GM12878 (cell line): Measurements from ENCODE around the gene ENDOG. TPM values are rescaled to one million over a fixed set of nuclear protein-coding genes. Genes with fewer than 3 reads are reported as not detected.

Source experiments
- ATAC-seq: fragments of 200-7000 bp; cut with Tn5 transposase; 3 replicates; pipeline ENCODE4 v1.9.1; 2020; ENCODE audit warnings: mild to moderate bottlenecking, moderate library complexity
- BruUV-seq: library from RNA; stranded (reverse); fragments of 400-500 nt; replicated peaks from 2 replicates; lab custom pipeline; 2021; lab: Mats Ljungman, UMichigan
- CTCF ChIA-PET: fragments of 300-600 bp; sonication (Branson Sonifier 250); formaldehyde crosslinking; extraction: SDS; loops from one replicate; lab custom pipeline; 2021; ENCODE audit warnings: inconsistent platforms; lab: Yijun Ruan, JAX
- POLR2A ChIA-PET: fragments of 350-600 bp; formaldehyde crosslinking; extraction: SDS; loops from one replicate; lab custom pipeline; 2021; ENCODE audit warnings: inconsistent platforms; lab: Charles Lee
- RAD21 ChIA-PET: fragments of 300-600 bp; sonication (Branson Sonifier 250); formaldehyde crosslinking; loops from one replicate; lab custom pipeline; 2023; ENCODE audit warnings: antibody characterized with exemption; ENCODE audit not compliant: unreplicated experiment; lab: Charles Lee
- SMC1A ChIA-PET: fragments of 300-600 bp; sonication (Branson Sonifier 250); formaldehyde crosslinking; loops from one replicate; lab custom pipeline; 2023; ENCODE audit not compliant: unreplicated experiment, uncharacterized antibody; lab: Charles Lee
- DNase-seq: peaks from one replicate; pipeline ENCODE4 v3.0.0-alpha.2; 2011; ENCODE audit warnings: low read depth, low spot score
- FAIRE-seq: peaks from 3 replicates; lab custom pipeline; 2011; peaks lifted over from hg19 to GRCh38; lab: Jason Lieb, UNC
- H2AFZ ChIP-seq: 2 replicates; pipeline ENCODE4 v1.6.0; 2011; ENCODE audit warnings: low read depth, low read length, control low read depth; ENCODE audit not compliant: control insufficient read depth
- H3K27ac ChIP-seq: 2 replicates; pipeline ENCODE4 v1.5.1; 2011; ENCODE audit warnings: control low read depth; ENCODE audit not compliant: control insufficient read depth, insufficient read depth
- H3K27me3 ChIP-seq, 2 experiments: replicated peaks in 1 of 2; 2 replicates each; pipeline versions ENCODE4 v1.6.0 to v1.6.1; 2011; ENCODE audit warnings: low read length in 1 of 2; ENCODE audit not compliant: control insufficient read depth in 2 of 2, insufficient read depth in 2 of 2
- H3K36me3 ChIP-seq, 2 experiments: 2 replicates each; pipeline ENCODE4 v1.5.1; 2011; ENCODE audit warnings: low read length in 1 of 2; ENCODE audit not compliant: control insufficient read depth in 2 of 2, insufficient read depth in 2 of 2
- H3K4me1 ChIP-seq: 2 replicates; pipeline ENCODE4 v1.6.1; 2011; ENCODE audit warnings: mild to moderate bottlenecking, low read length, moderate library complexity, mixed read lengths; ENCODE audit not compliant: control insufficient read depth, insufficient read depth
- H3K4me2 ChIP-seq: 2 replicates; pipeline ENCODE4 v1.6.0; 2011; ENCODE audit warnings: control low read depth; ENCODE audit not compliant: control insufficient read depth, insufficient read depth
- H3K4me3 ChIP-seq: fragments of 200-600 bp; sonication (generic); 2 replicates; pipeline ENCODE4 v1.5.1; 2016
- H3K79me2 ChIP-seq: 2 replicates; pipeline ENCODE4 v1.6.0; 2011; ENCODE audit warnings: low read length; ENCODE audit not compliant: control insufficient read depth, insufficient read depth
- H3K9ac ChIP-seq: 2 replicates; pipeline ENCODE4 v1.8.0; 2011; ENCODE audit warnings: low read length, control low read depth, mixed read lengths; ENCODE audit not compliant: control insufficient read depth, insufficient read depth
- H3K9me3 ChIP-seq: replicated peaks from 3 replicates; pipeline ENCODE4 v1.5.1; 2011; ENCODE audit warnings: mild to moderate bottlenecking, low read length; ENCODE audit not compliant: control insufficient read depth, insufficient read depth
- H4K20me1 ChIP-seq: 2 replicates; pipeline ENCODE4 v1.6.0; 2011; ENCODE audit not compliant: control insufficient read depth, insufficient read depth
- ASH2L ChIP-seq: fragments of 300-600, 200-600 bp; sonication (generic); IDR thresholded peaks from 2 replicates; pipeline ENCODE4 v1.6.1; 2017; ENCODE audit warnings: low read depth, mild to moderate bottlenecking, borderline replicate concordance
- BRCA1 ChIP-seq: IDR thresholded peaks from 2 replicates; pipeline ENCODE4 v1.6.1; 2011; ENCODE audit warnings: low read depth, low read length, improper control_type of control experiment
- CEBPB ChIP-seq, 2 experiments: fragments of 150-350 bp in 1 of 2; IDR thresholded peaks; 2 replicates each; pipeline ENCODE4 v1.6.1; 2012 to 2014; ENCODE audit warnings: low read depth in 2 of 2, low read length in 2 of 2, borderline replicate concordance in 1 of 2, inconsistent platforms in 1 of 2
- EED ChIP-seq: sonication (generic); IDR thresholded peaks from 2 replicates; pipeline ENCODE4 v1.6.1; 2016; ENCODE audit warnings: antibody characterized with exemption, low read depth
- IKZF1 ChIP-seq: fragments of 450-650 bp; conservative IDR thresholded peaks from 2 replicates; pipeline ENCODE4 v1.6.1; 2017; ENCODE audit warnings: antibody characterized with exemption, mild to moderate bottlenecking
- KDM1A ChIP-seq: fragments of 200-600 bp; sonication (generic); IDR thresholded peaks from 2 replicates; pipeline ENCODE4 v1.6.1; 2016; ENCODE audit warnings: borderline replicate concordance
- MEF2B ChIP-seq: fragments of 450-650 bp; IDR thresholded peaks from 2 replicates; pipeline ENCODE4 v1.6.1; 2018; ENCODE audit warnings: mild to moderate bottlenecking, moderate library complexity; ENCODE audit not compliant: partially characterized antibody, poor library complexity, severe bottlenecking
- PAX5 ChIP-seq: IDR thresholded peaks from 2 replicates; pipeline ENCODE4 v1.6.1; 2011; ENCODE audit warnings: low read depth, low read length, borderline replicate concordance
- RB1 ChIP-seq: fragments of 450-650 bp; formaldehyde crosslinking; IDR thresholded peaks from 2 replicates; pipeline ENCODE4 v1.6.1; 2017; ENCODE audit warnings: mild to moderate bottlenecking, borderline replicate concordance
- SMAD1 ChIP-seq: fragments of 450-650 bp; IDR thresholded peaks from 2 replicates; pipeline ENCODE4 v1.6.1; 2018; ENCODE audit warnings: mild to moderate bottlenecking, low read depth; ENCODE audit not compliant: partially characterized antibody
- SUZ12 ChIP-seq: fragments of 200-600 bp; sonication (generic); IDR thresholded peaks from one replicate; pipeline ENCODE4 v1.6.1; 2018; ENCODE audit warnings: antibody characterized with exemption, mild to moderate bottlenecking; ENCODE audit not compliant: unreplicated experiment
- TARDBP ChIP-seq: IDR thresholded peaks from 2 replicates; pipeline ENCODE4 v1.6.1; 2016; ENCODE audit warnings: borderline replicate concordance
- USF2 ChIP-seq: IDR thresholded peaks from 2 replicates; pipeline ENCODE4 v1.6.1; 2011; ENCODE audit warnings: low read depth, low read length, improper control_type of control experiment, borderline replicate concordance
- YBX1 ChIP-seq: fragments of 450-650 bp; IDR thresholded peaks from 2 replicates; pipeline ENCODE4 v1.6.1; 2016; ENCODE audit warnings: antibody characterized with exemption
- WGBS: methylation state at CpG from one replicate; pipeline ENCODE4 v1.1.6; 2016; ENCODE audit warnings: low lambda C conversion rate; ENCODE audit not compliant: insufficient replicate concordance, insufficient coverage; ENCODE audit errors: missing lambda C conversion rate; 5-methylcytosine and 5-hydroxymethylcytosine counted together
- in situ Hi-C: fragments of 300-500 bp; cut with MboI; formaldehyde crosslinking; loops from 9 replicates; pipeline ENCODE4 v1.14.3; 2018; ENCODE audit warnings: mixed read lengths
- intact Hi-C: fragments of 100-400 bp; cut with micrococcal nuclease; formaldehyde crosslinking; loops from one replicate; pipeline ENCODE4 v1.14.2; 2022; ENCODE audit not compliant: unreplicated experiment
- polyA plus RNA-seq, 11 experiments: library from polyadenylated mRNA; depleted of rRNA in 4 of 11; unstranded in 6 of 11; stranded (reverse) in 5 of 11; fragments of >200 nt; fragmentation: Nextera tagmentation in 4 of 11; fragmentation: Illumina TruSeq in 1 of 11; extraction: Ambion mirVana in 4 of 11; extraction: Trizol in 1 of 11; gene quantifications; 1 replicate in 1 of 11; 2 replicates in 10 of 11; pipeline versions ENCODE4 v1.2.1 to v1.2.3, GENCODE V29; 2011 to 2016; ENCODE audit warnings: inconsistent platforms in 2 of 11, missing spikeins in 2 of 11, low read depth in 1 of 11
- total RNA-seq, 4 experiments: library from RNA; depleted of rRNA in 3 of 4; stranded (reverse); fragments of >200 nt in 3 of 4; fragmentation: Illumina TruSeq in 1 of 4; extraction: Trizol in 1 of 4; gene quantifications; 2 replicates each; pipeline versions ENCODE4 v1.2.1 to v1.2.3, GENCODE V29; 2013 to 2021
- TF ChIP-seq, protein P1 (sequence below): fragments of 150-350 bp; IDR thresholded peaks from 2 replicates; pipeline ENCODE4 v1.6.1; 2014; ENCODE audit warnings: mild to moderate bottlenecking, low read depth, low read length

ENDOG gene
- total and polyA plus RNA-seq, 10 of the 15 experiments (the other 5 are each of a cell fraction or from before 2014, with no cell fraction given) = 0.84 to 29.2 (median 9.0) TPM

GRCh38 chr9:128861501-128861900 lies 43.2 kb downstream of the ENDOG start:
- 73% methylated on average over 6 of the region's 6 CpGs for WGBS
- no peaks in the 10 kb centered on the region for H4K20me1 ChIP-seq
- FAIRE-seq (no peak), ATAC-seq (no peak), DNase-seq (no peak)
- no peak overlapping the region for H3K4me3 ChIP-seq
- no TSS peak for BruUV-seq
- no peaks in the 10 kb centered on the region for H3K9me3 ChIP-seq
- no peak overlapping the region for H3K27ac ChIP-seq
- H3K79me2 ChIP-seq = no peaks in the 10 kb centered on the region
- ChIA-PET CTCF (interaction anchor here (1.1 to 13.1 kb wide), 6 partner anchors 16 to 159 kb away, joined by 4 to 158 read pairs (median 7); partner anchors contain the start of genes ENDOG and PKN3), POLR2A (no interaction called here), SMC1A (interaction anchor here (1.0 to 6.3 kb wide), 2 partner anchors 62 to 66 kb away, joined by 3 to 53 read pairs; no protein-coding TSS in a partner anchor), RAD21 (interaction anchor here (0.8 to 3.0 kb wide), 3 partner anchors 16 to 67 kb away, joined by 4 to 23 read pairs (median 5); no protein-coding TSS in a partner anchor)
- no peaks in the 10 kb centered on the region; a peak in 1 of 4 replicates for H3K36me3 ChIP-seq
- H2AFZ ChIP-seq = no peak overlapping the region
- TF ChIP-seq PAX5 (no peak), TARDBP (no peak), YBX1 (no peak), IKZF1 (no peak), USF2 (no peak), SUZ12 (no peak), KDM1A (no peak), ASH2L (no peak), BRCA1 (no peak), EED (no peak), SMAD1 (no peak), MEF2B (no peak), CEBPB (IDR thresholded peaks at IDR 0.05; ENCODE audit: borderline replicate concordance in 1 of 2, low read depth in 2 of 2, low read length in 2 of 2) (no peak), RB1 (no peak)
- TF ChIP-seq, protein P1, sequence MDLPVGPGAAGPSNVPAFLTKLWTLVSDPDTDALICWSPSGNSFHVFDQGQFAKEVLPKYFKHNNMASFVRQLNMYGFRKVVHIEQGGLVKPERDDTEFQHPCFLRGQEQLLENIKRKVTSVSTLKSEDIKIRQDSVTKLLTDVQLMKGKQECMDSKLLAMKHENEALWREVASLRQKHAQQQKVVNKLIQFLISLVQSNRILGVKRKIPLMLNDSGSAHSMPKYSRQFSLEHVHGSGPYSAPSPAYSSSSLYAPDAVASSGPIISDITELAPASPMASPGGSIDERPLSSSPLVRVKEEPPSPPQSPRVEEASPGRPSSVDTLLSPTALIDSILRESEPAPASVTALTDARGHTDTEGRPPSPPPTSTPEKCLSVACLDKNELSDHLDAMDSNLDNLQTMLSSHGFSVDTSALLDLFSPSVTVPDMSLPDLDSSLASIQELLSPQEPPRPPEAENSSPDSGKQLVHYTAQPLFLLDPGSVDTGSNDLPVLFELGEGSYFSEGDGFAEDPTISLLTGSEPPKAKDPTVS = no peak
- no peaks in the 10 kb centered on the region for H3K4me1 ChIP-seq
- no peaks in the 10 kb centered on the region for H3K27me3 ChIP-seq
- intact Hi-C loops = no loop called here
- no peak overlapping the region for H3K9ac ChIP-seq
- no peak overlapping the region for H3K4me2 ChIP-seq
- in situ Hi-C loops = loop anchor here (5.0 kb wide), 1 partner anchor 66 kb away; no protein-coding TSS in a partner anchor
